ENCODE measurements around the gene GATA2.

The GATA2 gene

DNA sequence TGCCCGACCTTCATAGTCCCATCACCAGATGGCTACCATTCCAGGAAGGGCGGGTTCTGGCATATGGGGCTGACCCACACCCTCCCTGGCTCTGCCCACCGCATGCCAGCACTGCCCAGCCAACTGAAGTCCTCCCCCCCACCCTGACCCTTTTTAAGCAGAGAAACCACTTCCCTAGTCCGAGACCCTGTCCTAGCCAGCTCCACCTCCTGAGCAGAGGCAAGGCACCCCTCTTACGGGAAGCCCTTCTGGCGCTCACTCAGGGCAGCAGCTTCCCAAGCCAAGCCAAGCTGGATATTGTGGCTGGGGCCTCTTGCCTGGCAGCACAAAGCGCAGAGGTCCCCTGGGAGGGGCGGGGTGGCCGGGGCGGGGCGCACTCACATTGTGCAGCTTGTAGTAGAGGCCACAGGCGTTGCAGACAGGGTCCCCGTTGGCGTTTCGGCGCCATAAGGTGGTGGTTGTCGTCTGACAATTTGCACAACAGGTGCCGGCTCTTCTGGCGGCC lies 11.5 kb downstream of the GATA2 start:
- no peak for TF ChIP-seq PAX5 (IDR thresholded peaks at IDR 0.05; ENCODE audit: insufficient read depth, low read length, severe bottlenecking)
- no peak for TF ChIP-seq POU2F2 (IDR thresholded peaks at IDR 0.05; ENCODE audit: low read depth, low read length)
- TF ChIP-seq SPI1 (IDR thresholded peaks at IDR 0.05; ENCODE audit: low read depth, low read length), result no peak
- TF ChIP-seq POLR2A (IDR thresholded peaks at IDR 0.05; ENCODE audit: low read depth, low read length), result no peak
- no peak for TF ChIP-seq POLR2AphosphoS5 (IDR thresholded peaks at IDR 0.05; ENCODE audit: low read depth, low read length)
- TF ChIP-seq TAF1 (IDR thresholded peaks at IDR 0.05; ENCODE audit: low read depth, low read length), result no peak
- FAIRE-seq (no peak), DNase-seq (ENCODE audit: insufficient read length, low spot score) (no peak)

DNA sequence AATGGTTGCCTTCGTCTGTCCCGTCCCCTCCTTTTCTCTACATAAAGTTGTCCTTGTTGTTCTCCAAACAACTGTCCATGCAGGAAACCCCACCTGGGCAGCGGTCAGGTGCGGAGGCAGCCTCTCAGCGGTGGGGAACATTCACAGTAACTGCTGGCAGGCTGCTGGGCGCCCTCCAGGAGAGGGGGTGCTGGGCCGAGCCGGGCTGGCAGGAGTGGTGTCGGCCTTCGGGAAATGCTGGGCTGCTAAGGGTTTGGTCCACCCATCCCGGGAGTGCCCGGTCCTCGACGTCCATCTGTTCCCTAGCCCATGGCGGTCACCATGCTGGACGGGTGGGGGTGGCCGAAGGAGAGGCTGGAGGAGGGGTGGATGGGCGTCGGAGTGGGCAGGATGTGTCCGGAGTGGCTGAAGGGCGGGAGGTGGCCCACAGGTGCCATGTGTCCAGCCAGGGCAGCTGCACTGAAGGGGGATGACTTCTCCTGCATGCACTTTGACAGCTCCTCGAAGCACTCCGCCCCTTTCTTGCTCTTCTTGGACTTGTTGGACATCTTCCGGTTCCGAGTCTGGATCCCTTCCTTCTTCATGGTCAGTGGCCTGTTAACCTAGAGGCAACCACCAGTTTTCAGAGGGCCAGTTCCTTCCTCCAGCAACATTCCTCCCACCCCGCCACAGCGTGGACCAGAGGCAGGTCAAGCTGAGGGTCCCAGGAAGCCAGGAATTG lies 12.1 kb downstream of the GATA2 start:
- FAIRE-seq, result no peak
- no peak for DNase-seq (ENCODE audit: insufficient read length, low spot score)
- TF ChIP-seq POU2F2 (IDR thresholded peaks at IDR 0.05; ENCODE audit: low read depth, low read length) (no peak), SPI1 (IDR thresholded peaks at IDR 0.05; ENCODE audit: low read depth, low read length) (no peak), POLR2AphosphoS5 (IDR thresholded peaks at IDR 0.05; ENCODE audit: low read depth, low read length) (no peak), PAX5 (IDR thresholded peaks at IDR 0.05; ENCODE audit: insufficient read depth, low read length, severe bottlenecking) (no peak), TAF1 (IDR thresholded peaks at IDR 0.05; ENCODE audit: low read depth, low read length) (no peak), POLR2A (IDR thresholded peaks at IDR 0.05; ENCODE audit: low read depth, low read length) (no peak)

DNA sequence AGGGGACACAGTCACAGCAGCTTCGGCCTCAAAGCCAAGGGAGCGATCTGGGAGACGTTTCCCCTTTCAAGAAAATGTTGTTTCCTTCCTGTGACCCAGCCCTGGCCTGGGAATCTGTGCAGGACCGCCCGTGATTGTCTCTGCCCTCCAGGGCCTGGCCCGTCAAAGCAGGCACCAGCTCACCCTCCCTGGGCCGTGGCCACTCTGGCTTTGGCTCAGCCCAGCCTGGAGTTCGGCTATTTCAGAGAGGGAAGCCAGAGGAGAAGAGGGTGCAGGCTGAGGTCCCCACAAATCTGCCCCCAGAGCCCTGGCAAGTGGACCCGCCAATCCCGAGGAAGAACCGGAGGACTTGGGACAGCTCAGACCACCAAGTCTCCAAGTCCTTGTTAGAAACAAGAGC lies 12.7 kb downstream of the GATA2 start:
- DNase-seq (ENCODE audit: insufficient read length, low spot score) (no peak), FAIRE-seq (no peak)
- no peak for TF ChIP-seq POLR2AphosphoS5 (IDR thresholded peaks at IDR 0.05; ENCODE audit: low read depth, low read length)
- TF ChIP-seq TAF1 (IDR thresholded peaks at IDR 0.05; ENCODE audit: low read depth, low read length), result no peak
- no peak for TF ChIP-seq SPI1 (IDR thresholded peaks at IDR 0.05; ENCODE audit: low read depth, low read length)
- no peak for TF ChIP-seq POU2F2 (IDR thresholded peaks at IDR 0.05; ENCODE audit: low read depth, low read length)

- TF ChIP-seq TAF1 (IDR thresholded peaks at IDR 0.05; ENCODE audit: low read depth, low read length), result no peak
- TF ChIP-seq POU2F2 (IDR thresholded peaks at IDR 0.05; ENCODE audit: low read depth, low read length), result no peak
- no peak for FAIRE-seq
- DNase-seq (ENCODE audit: insufficient read length, low spot score), result no peak
Measured at GRCh38 chr3:128479558-128480086, 13.4 kb downstream of the GATA2 start.

DNA sequence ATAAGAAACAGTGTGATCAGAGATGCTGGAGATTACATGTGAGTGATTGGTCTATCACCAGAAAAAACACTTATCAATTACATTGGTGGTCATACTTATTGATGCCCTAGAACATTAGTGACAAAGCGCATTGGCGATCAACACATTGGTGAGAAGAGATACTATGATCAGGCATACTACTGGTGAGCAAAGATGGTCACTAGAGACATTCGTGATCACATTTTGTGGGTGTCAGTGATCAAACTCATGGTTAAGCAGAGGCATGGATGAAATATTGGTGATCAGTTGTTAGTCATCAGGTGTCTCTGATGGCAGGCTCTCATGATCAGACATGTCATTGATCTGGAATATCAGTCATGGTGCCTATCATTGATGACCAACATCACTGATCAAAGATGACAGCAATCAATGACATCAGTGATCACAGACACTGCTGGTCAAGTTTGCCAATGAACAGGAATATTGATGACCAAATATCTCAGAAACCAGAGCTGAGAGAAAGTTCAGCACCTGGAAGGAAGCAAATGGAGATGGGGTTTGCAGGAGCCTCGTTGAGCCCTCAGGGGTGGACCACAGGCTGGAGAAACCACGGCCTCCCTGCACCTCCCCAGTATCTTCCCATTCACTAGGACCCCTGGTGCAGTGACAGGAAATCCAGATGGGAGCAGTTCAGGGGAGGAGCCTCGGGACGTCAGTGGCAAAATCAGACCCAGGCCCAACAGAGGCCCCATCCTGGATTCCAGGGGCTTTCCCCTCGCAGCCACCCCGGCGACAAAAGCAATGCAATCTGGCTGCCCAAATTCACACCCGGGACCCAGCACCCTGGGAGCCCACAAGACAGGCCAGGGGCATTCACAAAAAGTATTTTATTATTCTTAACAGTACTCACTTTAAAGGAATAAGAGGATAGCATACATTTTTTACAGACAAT lies 14.2 kb downstream of the GATA2 start:
- TF ChIP-seq TAF1 (IDR thresholded peaks at IDR 0.05; ENCODE audit: low read depth, low read length), result no peak
- TF ChIP-seq POLR2A (IDR thresholded peaks at IDR 0.05; ENCODE audit: low read depth, low read length), result no peak
- TF ChIP-seq POU2F2 (IDR thresholded peaks at IDR 0.05; ENCODE audit: low read depth, low read length), result no peak
- TF ChIP-seq PAX5 (IDR thresholded peaks at IDR 0.05; ENCODE audit: insufficient read depth, low read length, severe bottlenecking), result no peak
- TF ChIP-seq SPI1 (IDR thresholded peaks at IDR 0.05; ENCODE audit: low read depth, low read length), result no peak
- TF ChIP-seq POLR2AphosphoS5 (IDR thresholded peaks at IDR 0.05; ENCODE audit: low read depth, low read length), result no peak
- FAIRE-seq (no peak), DNase-seq (ENCODE audit: insufficient read length, low spot score) (no peak)

- FAIRE-seq, result no peak
- no peak for TF ChIP-seq PAX5 (IDR thresholded peaks at IDR 0.05; ENCODE audit: insufficient read depth, low read length, severe bottlenecking)
- TF ChIP-seq SPI1 (IDR thresholded peaks at IDR 0.05; ENCODE audit: low read depth, low read length), result no peak
- TF ChIP-seq TAF1 (IDR thresholded peaks at IDR 0.05; ENCODE audit: low read depth, low read length), result no peak
- DNase-seq (ENCODE audit: insufficient read length, low spot score), result no peak
Measured at GRCh38 chr3:128476659-128477058, 16.3 kb downstream of the GATA2 start.

DNA sequence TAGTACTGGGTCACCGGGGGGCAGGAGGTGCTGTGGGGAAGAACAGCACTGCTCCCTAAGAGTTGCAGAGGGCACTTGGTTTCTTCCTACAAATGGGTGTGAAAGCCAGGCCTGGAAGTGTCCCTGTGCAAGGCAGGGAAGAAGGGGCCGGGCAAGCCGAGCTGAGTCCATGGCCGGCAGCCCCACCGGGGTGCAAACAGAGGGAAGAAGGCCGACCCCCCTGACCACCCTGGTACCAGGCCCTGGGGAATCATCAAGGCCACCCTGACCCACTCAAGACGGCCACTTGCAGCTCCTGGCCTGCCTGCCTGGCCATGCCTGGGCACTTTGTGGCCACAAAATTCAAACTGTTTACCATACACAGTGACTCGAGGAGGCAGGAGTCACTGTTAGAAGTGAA lies 17.6 kb downstream of the GATA2 start:
- FAIRE-seq, result no peak
- TF ChIP-seq POU2F2 (IDR thresholded peaks at IDR 0.05; ENCODE audit: low read depth, low read length) (no peak), PAX5 (IDR thresholded peaks at IDR 0.05; ENCODE audit: insufficient read depth, low read length, severe bottlenecking) (no peak), TAF1 (IDR thresholded peaks at IDR 0.05; ENCODE audit: low read depth, low read length) (no peak), POLR2AphosphoS5 (IDR thresholded peaks at IDR 0.05; ENCODE audit: low read depth, low read length) (no peak), SPI1 (IDR thresholded peaks at IDR 0.05; ENCODE audit: low read depth, low read length) (no peak), POLR2A (IDR thresholded peaks at IDR 0.05; ENCODE audit: low read depth, low read length) (no peak)
- no peak for DNase-seq (ENCODE audit: insufficient read length, low spot score)

GRCh38 chr3:128473737-128474136 lies 19.3 kb downstream of the GATA2 start:
- TF ChIP-seq POU2F2 (IDR thresholded peaks at IDR 0.05; ENCODE audit: low read depth, low read length) (no peak), POLR2A (IDR thresholded peaks at IDR 0.05; ENCODE audit: low read depth, low read length) (no peak), SPI1 (IDR thresholded peaks at IDR 0.05; ENCODE audit: low read depth, low read length) (no peak), PAX5 (IDR thresholded peaks at IDR 0.05; ENCODE audit: insufficient read depth, low read length, severe bottlenecking) (no peak), POLR2AphosphoS5 (IDR thresholded peaks at IDR 0.05; ENCODE audit: low read depth, low read length) (no peak), TAF1 (IDR thresholded peaks at IDR 0.05; ENCODE audit: low read depth, low read length) (no peak)
- FAIRE-seq, result no peak
- no peak for DNase-seq (ENCODE audit: insufficient read length, low spot score)

- FAIRE-seq (no peak), DNase-seq (ENCODE audit: insufficient read length, low spot score) (no peak)
- no peak for TF ChIP-seq POLR2A (IDR thresholded peaks at IDR 0.05; ENCODE audit: low read depth, low read length)
- TF ChIP-seq SPI1 (IDR thresholded peaks at IDR 0.05; ENCODE audit: low read depth, low read length), result no peak
- TF ChIP-seq TAF1 (IDR thresholded peaks at IDR 0.05; ENCODE audit: low read depth, low read length), result no peak
- no peak for TF ChIP-seq POLR2AphosphoS5 (IDR thresholded peaks at IDR 0.05; ENCODE audit: low read depth, low read length)
- no peak for TF ChIP-seq PAX5 (IDR thresholded peaks at IDR 0.05; ENCODE audit: insufficient read depth, low read length, severe bottlenecking)
- TF ChIP-seq POU2F2 (IDR thresholded peaks at IDR 0.05; ENCODE audit: low read depth, low read length), result no peak
Measured at GRCh38 chr3:128473180-128473519, 19.9 kb downstream of the GATA2 start.

All from GM12891 (cell line).